H1 (cell line): ENCODE results near the gene MOK. TPM values are rescaled to one million over a fixed set of nuclear protein-coding genes. Genes with fewer than 3 reads are reported as not detected.

Source experiments
- CTCF ChIA-PET: fragments of 300-600 bp; sonication (Branson Sonifier 250); formaldehyde crosslinking; loops from one replicate; lab custom pipeline; 2021; ENCODE audit not compliant: partially characterized antibody; lab: Charles Lee
- POLR2A ChIA-PET: fragments of 300-600 bp; sonication (Branson Sonifier 250); formaldehyde crosslinking; loops from one replicate; lab custom pipeline; 2021; ENCODE audit warnings: inconsistent platforms; ENCODE audit not compliant: partially characterized antibody; lab: Charles Lee
- DNase-seq, 2 experiments: peaks; one replicate each; pipeline versions ENCODE4 v3.0.0 to v3.0.0-alpha.2; 2010 to 2022; ENCODE audit warnings: low spot score in 2 of 2, low read depth in 1 of 2, mixed read lengths in 1 of 2
- FAIRE-seq: peaks from 2 replicates; lab custom pipeline; 2011; peaks lifted over from hg19 to GRCh38; lab: Jason Lieb, UNC
- H2AFZ ChIP-seq: 2 replicates; pipeline ENCODE4 v1.8.1; 2012; ENCODE audit warnings: low read length, inconsistent platforms
- H2AK5ac ChIP-seq: 2 replicates; pipeline ENCODE4 v1.6.1; 2013; ENCODE audit warnings: low read depth, low read length
- H2BK120ac ChIP-seq: replicated peaks from 2 replicates; pipeline ENCODE3; 2013; ENCODE audit warnings: low read depth, low read length, inconsistent platforms
- H2BK12ac ChIP-seq: 2 replicates; pipeline ENCODE4 v1.6.1; 2013; ENCODE audit warnings: low read depth, low read length
- H2BK15ac ChIP-seq: 2 replicates; pipeline ENCODE4 v1.6.1; 2013; ENCODE audit warnings: low read length
- H2BK20ac ChIP-seq: 2 replicates; pipeline ENCODE4 v1.6.1; 2013; ENCODE audit warnings: low read length
- H2BK5ac ChIP-seq: 2 replicates; pipeline ENCODE4 v1.6.1; 2013; ENCODE audit warnings: low read depth, low read length
- H3K14ac ChIP-seq: 2 replicates; pipeline ENCODE4 v1.6.1; 2013; ENCODE audit warnings: inconsistent platforms; ENCODE audit not compliant: insufficient read length
- H3K18ac ChIP-seq: 2 replicates; pipeline ENCODE4 v1.6.1; 2013; ENCODE audit warnings: low read length; ENCODE audit errors: extremely low read depth
- H3K23ac ChIP-seq: 2 replicates; pipeline ENCODE4 v1.6.1; 2013; ENCODE audit warnings: inconsistent platforms; ENCODE audit not compliant: insufficient read length
- H3K23me2 ChIP-seq: 2 replicates; pipeline ENCODE4 v1.6.1; 2013; ENCODE audit warnings: low read depth, low read length
- H3K27ac ChIP-seq: 2 replicates; pipeline ENCODE4 v1.6.1; 2011; ENCODE audit warnings: low read depth, low read length, inconsistent platforms
- H3K27me3 ChIP-seq, 4 experiments: replicated peaks in 1 of 4; 1 replicate in 1 of 4; 2 replicates in 3 of 4; pipeline versions ENCODE4 v1.6.1 to v1.8.1; 2011 to 2013; ENCODE audit warnings: low read length in 3 of 4, mild to moderate bottlenecking in 3 of 4, inconsistent platforms in 2 of 4, mixed read lengths in 2 of 4, moderate library complexity in 1 of 4; ENCODE audit not compliant: control insufficient read depth in 3 of 4, insufficient read depth in 3 of 4; ENCODE audit errors: extremely low read depth in 1 of 4
- H3K36me3 ChIP-seq, 4 experiments: 2 replicates each; pipeline versions ENCODE4 v1.6.1 to v1.8.1; 2011 to 2013; ENCODE audit warnings: mild to moderate bottlenecking in 4 of 4, low read length in 3 of 4, moderate library complexity in 2 of 4, control low read depth in 1 of 4, inconsistent platforms in 1 of 4; ENCODE audit not compliant: insufficient read depth in 4 of 4, control insufficient read depth in 2 of 4
- H3K4ac ChIP-seq: replicated peaks from 2 replicates; pipeline ENCODE3; 2013; ENCODE audit warnings: low read length, low read depth, mixed read lengths, inconsistent platforms; ENCODE audit not compliant: insufficient read length
- H3K4me1 ChIP-seq, 4 experiments: replicated peaks in 1 of 4; 1 replicate in 1 of 4; 2 replicates in 3 of 4; pipeline versions ENCODE4 v1.6.1 to v1.8.1; 2011 to 2013; ENCODE audit warnings: low read length in 3 of 4, inconsistent platforms in 2 of 4, mixed read lengths in 1 of 4; ENCODE audit not compliant: insufficient read depth in 4 of 4, control insufficient read depth in 3 of 4
- H3K4me2 ChIP-seq, 2 experiments: 2 replicates each; pipeline versions ENCODE4 v1.6.1 to v1.8.1; 2011 to 2013; ENCODE audit warnings: low read depth in 2 of 2, low read length in 2 of 2, control low read depth in 1 of 2, inconsistent platforms in 1 of 2, mild to moderate bottlenecking in 1 of 2; ENCODE audit not compliant: insufficient read depth in 1 of 2
- H3K4me3 ChIP-seq, 4 experiments: fragments of 200-600, 300-600 bp in 1 of 4; sonication (generic), shearing (Covaris generic), sonication (Bioruptor Twin) in 1 of 4; 2 replicates each; pipeline versions ENCODE4 v1.5.1 to v1.8.1; 2011 to 2016; ENCODE audit warnings: low read length in 4 of 4, low read depth in 3 of 4, control low read depth in 2 of 4, inconsistent platforms in 2 of 4, mild to moderate bottlenecking in 2 of 4, mixed read lengths in 1 of 4, moderate library complexity in 1 of 4; ENCODE audit not compliant: insufficient read depth in 2 of 4; ENCODE audit errors: extremely low read depth in 1 of 4
- H3K56ac ChIP-seq: replicated peaks from 2 replicates; pipeline ENCODE3; 2013; ENCODE audit warnings: low read depth, mild to moderate bottlenecking, mixed read lengths, low read length, inconsistent platforms; ENCODE audit not compliant: insufficient read length
- H3K79me1 ChIP-seq: 2 replicates; pipeline ENCODE4 v1.6.1; 2013; ENCODE audit warnings: low read depth, low read length, control low read depth
- H3K79me2 ChIP-seq, 2 experiments: 2 replicates each; pipeline versions ENCODE4 v1.6.1 to v1.8.1; 2012 to 2013; ENCODE audit warnings: low read length in 2 of 2, mild to moderate bottlenecking in 2 of 2, inconsistent platforms in 1 of 2; ENCODE audit not compliant: insufficient read depth in 2 of 2, control insufficient read depth in 1 of 2
- H3K9ac ChIP-seq, 4 experiments: replicated peaks in 1 of 4; 1 replicate in 1 of 4; 2 replicates in 3 of 4; pipeline versions ENCODE4 v1.6.1 to v1.8.1; 2011 to 2013; ENCODE audit warnings: low read depth in 3 of 4, low read length in 3 of 4, control low read depth in 2 of 4, mild to moderate bottlenecking in 2 of 4, moderate library complexity in 2 of 4, inconsistent platforms in 1 of 4; ENCODE audit errors: extremely low read depth in 1 of 4
- H3K9me3 ChIP-seq, 2 experiments: 2 replicates each; pipeline versions ENCODE4 v1.6.1 to v1.8.1; 2012 to 2013; ENCODE audit warnings: mild to moderate bottlenecking in 2 of 2, moderate library complexity in 2 of 2, control low read depth in 1 of 2, inconsistent platforms in 1 of 2, low read depth in 1 of 2, low read length in 1 of 2, mixed read lengths in 1 of 2; ENCODE audit not compliant: insufficient read depth in 2 of 2
- H4K20me1 ChIP-seq, 2 experiments: replicated peaks in 1 of 2; 2 replicates each; pipeline versions ENCODE3 to v1.8.1; 2011 to 2013; ENCODE audit warnings: inconsistent platforms in 2 of 2, low read length in 2 of 2, mild to moderate bottlenecking in 1 of 2; ENCODE audit not compliant: insufficient read depth in 2 of 2, control insufficient read depth in 1 of 2
- H4K5ac ChIP-seq: 2 replicates; pipeline ENCODE4 v1.6.1; 2013; ENCODE audit warnings: low read length, low read depth, mixed read lengths, inconsistent platforms; ENCODE audit not compliant: insufficient read length
- H4K8ac ChIP-seq: 2 replicates; pipeline ENCODE4 v1.8.0; 2013; ENCODE audit warnings: mild to moderate bottlenecking, moderate library complexity, low read length, inconsistent platforms; ENCODE audit not compliant: insufficient read depth; ENCODE audit errors: extremely low read depth
- H4K91ac ChIP-seq: replicated peaks from 2 replicates; pipeline ENCODE3; 2013; ENCODE audit warnings: low read length, mixed read lengths, inconsistent platforms; ENCODE audit not compliant: insufficient read length
- ASH2L ChIP-seq: fragments of 200-600, 300-600 bp; sonication (generic); IDR thresholded peaks from one replicate; pipeline ENCODE4 v1.7.1; 2017; ENCODE audit warnings: low read length
- YY1 ChIP-seq: IDR thresholded peaks from 2 replicates; pipeline ENCODE4 v1.6.1; 2011; ENCODE audit warnings: low read depth, mild to moderate bottlenecking, low read length
- WGBS, 2 experiments: shearing (Covaris generic) in 1 of 2; methylation state at CpG; one replicate each; pipeline versions ENCODE4 v1.1.6 to v1.1.7; 2013 to 2015; ENCODE audit warnings: low lambda C conversion rate in 2 of 2, mixed read lengths in 2 of 2, inconsistent platforms in 1 of 2, low coverage in 1 of 2, missing lambda C conversion rate in 1 of 2; ENCODE audit not compliant: insufficient replicate concordance in 2 of 2, insufficient coverage in 1 of 2, insufficient read length in 1 of 2; ENCODE audit errors: extremely low coverage in 1 of 2, missing lambda C conversion rate in 1 of 2; 5-methylcytosine and 5-hydroxymethylcytosine counted together
- polyA plus RNA-seq, 7 experiments: library from polyadenylated mRNA; depleted of rRNA in 3 of 7; stranded (reverse) in 5 of 7; unstranded in 2 of 7; fragments of >200 nt in 5 of 7; fragments of 200-250 nt in 2 of 7; gene quantifications; 1 replicate in 5 of 7; 2 replicates in 1 of 7; 4 replicates in 1 of 7; pipeline versions ENCODE4 v1.2.1 to v1.2.3, GENCODE V29; 2011 to 2013; ENCODE audit warnings: missing spikeins in 2 of 7, mixed read lengths in 2 of 7
- total RNA-seq: library from RNA; stranded (reverse); fragmentation: NEBNext Ultra II Directional; extraction: Animal tissue kit (Norgen Biotek cat#: 25700); gene quantifications from 2 replicates; pipeline ENCODE4 v1.2.1, GENCODE V29; 2021

Gene MOK
- total and polyA plus RNA-seq, 2 of the 8 experiments (the other 6 are each of a cell fraction or from before 2014, with no cell fraction given) = 2.1 to 2.5 TPM

DNA sequence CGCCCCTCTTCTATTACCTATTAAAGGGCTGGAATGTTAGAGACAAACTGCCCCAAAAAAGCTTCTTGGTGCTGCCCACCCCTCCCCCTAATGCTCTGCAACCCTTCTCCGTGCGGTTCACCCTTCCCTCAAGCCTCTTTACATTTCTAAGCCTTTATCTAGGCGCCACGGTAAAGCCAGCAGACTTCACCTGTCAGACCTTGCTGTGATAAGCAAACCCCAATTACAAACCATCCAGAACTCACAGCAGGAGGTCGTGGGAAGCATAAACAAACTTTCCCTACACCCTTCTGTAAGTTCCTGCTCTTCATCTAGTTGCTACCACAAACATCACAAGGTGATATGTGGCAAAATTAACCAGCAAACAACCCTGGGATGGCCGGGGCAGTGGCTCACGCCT lies 56.8 kb downstream of the MOK start:
- FAIRE-seq = no peak
- peak overlapping the region; percentile 46 to 52 for H3K4me2 ChIP-seq
- no peaks in the 10 kb centered on the region for H3K36me3 ChIP-seq
- H3K56ac ChIP-seq = no peak overlapping the region
- H4K91ac ChIP-seq = no peak overlapping the region
- H3K4me3 ChIP-seq = no peak overlapping the region; a peak in 1 of 8 replicates
- H3K27me3 ChIP-seq = peaks cover 3 to 24% (median 20%) of the 10 kb centered on the region in 4 experiments; a peak in 4 of 7 replicates
- WGBS, 2 experiments = 23% methylated on average over 8 of the region's 8 CpGs; no CpG with 5 or more reads in 1 of the 2 experiments
- ChIA-PET POLR2A (no interaction called here), CTCF (no interaction called here)
- no peak for DNase-seq
- no peak overlapping the region for H2BK20ac ChIP-seq
- H3K4ac ChIP-seq = no peak overlapping the region
- H2AK5ac ChIP-seq = no peak overlapping the region
- H3K14ac ChIP-seq = no peak overlapping the region
- no peaks in the 10 kb centered on the region for H3K79me1 ChIP-seq
- peaks cover 3 to 15% (median 7%) of the 10 kb centered on the region in 4 experiments; a peak in 5 of 7 replicates for H3K4me1 ChIP-seq
- peak; percentile 28 for TF ChIP-seq ASH2L
- TF ChIP-seq YY1 = no peak
- H2BK15ac ChIP-seq = no peak overlapping the region
- no peaks in the 10 kb centered on the region for H3K79me2 ChIP-seq
- no peak overlapping the region for H3K23ac ChIP-seq
- no peak overlapping the region for H4K5ac ChIP-seq
- no peak overlapping the region for H3K9ac ChIP-seq
- H3K18ac ChIP-seq = no peak overlapping the region
- H4K20me1 ChIP-seq = no peaks in the 10 kb centered on the region
- H4K8ac ChIP-seq = no peak overlapping the region
- no peak overlapping the region for H2BK5ac ChIP-seq
- no peak overlapping the region for H3K27ac ChIP-seq
- H2AFZ ChIP-seq = no peak overlapping the region
- peaks cover 2% of the 10 kb centered on the region; the same call in 1 of the 2 replicates for H3K23me2 ChIP-seq
- no peak overlapping the region for H2BK12ac ChIP-seq
- no peak overlapping the region for H2BK120ac ChIP-seq
- no peaks in the 10 kb centered on the region for H3K9me3 ChIP-seq
